ENCODE data around the gene MVK.

DNA sequence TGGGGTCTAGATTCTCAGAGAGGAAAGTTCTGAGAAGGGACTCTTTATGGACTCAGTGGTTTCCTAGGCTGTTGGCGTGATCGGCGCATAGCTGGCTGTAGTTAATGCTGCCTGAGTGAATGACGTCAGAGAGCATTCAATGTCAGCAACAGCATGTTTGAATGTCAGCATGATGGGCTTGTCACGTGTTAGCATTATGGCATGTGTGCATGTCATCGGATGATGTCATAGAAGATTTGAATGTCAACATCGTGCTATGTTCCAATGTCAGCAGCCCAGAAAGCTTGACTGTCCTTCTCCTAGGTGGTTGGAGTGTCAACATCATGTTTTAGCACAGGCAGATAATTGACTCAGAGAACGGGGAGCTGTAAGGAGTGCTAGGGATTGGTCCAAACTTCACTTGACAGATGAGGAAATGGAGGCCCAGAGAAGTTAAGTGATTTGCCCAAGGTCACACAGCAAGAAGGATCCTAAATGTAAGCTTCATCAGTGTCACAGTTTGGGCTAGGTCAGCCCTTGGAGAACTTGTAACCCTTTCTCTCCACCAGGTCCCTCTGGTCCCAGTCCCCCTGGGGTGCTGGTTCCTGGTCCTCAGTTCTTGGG lies 45.5 kb downstream of the MVK start:
- no peak for TF ChIP-seq CTCF (IDR thresholded peaks at IDR 0.05; ENCODE audit: low read depth, low read length)
- no peak for TF ChIP-seq POLR2A (IDR thresholded peaks at IDR 0.05; ENCODE audit: extremely low read depth, insufficient read length)
- no peak for TF ChIP-seq MAX (IDR thresholded peaks at IDR 0.05; ENCODE audit: low read depth, low read length)

Measured in NB4 (cell line).